WTC11 (cell line): Measurements from ENCODE around the gene CFL1. TPM values are rescaled to one million over a fixed set of nuclear protein-coding genes. Genes with fewer than 3 reads are reported as not detected.

Experiments used
- ATAC-seq: fragments of 200-7000 bp; cut with Tn5 transposase; 2 replicates; pipeline ENCODE4 v1.10.0; 2021; ENCODE audit warnings: mild to moderate bottlenecking, moderate library complexity
- CTCF ChIA-PET: fragments of 300-600 bp; sonication (Branson Sonifier 250); formaldehyde crosslinking; loops from one replicate; lab custom pipeline; 2021; ENCODE audit warnings: antibody characterized with exemption; lab: Charles Lee
- POLR2A ChIA-PET: fragments of 350-600 bp; sonication (Branson Sonifier 250); formaldehyde crosslinking; loops from one replicate; lab custom pipeline; 2021; ENCODE audit warnings: antibody characterized with exemption; lab: Charles Lee
- DNase-seq: peaks from one replicate; pipeline ENCODE4 v3.0.0; 2021; ENCODE audit warnings: low spot score
- H3K27ac Mint-ChIP-seq: 2 replicates; pipeline ENCODE4 v1.8.0; 2021; ENCODE audit warnings: mixed read lengths
- H3K27me3 Mint-ChIP-seq: 2 replicates; pipeline ENCODE4 v1.8.0; 2021; ENCODE audit warnings: low read depth, mild to moderate bottlenecking, moderate library complexity, mixed read lengths
- H3K36me3 Mint-ChIP-seq: 2 replicates; pipeline ENCODE4 v1.8.0; 2021; ENCODE audit warnings: mixed read lengths
- H3K4me1 Mint-ChIP-seq: 2 replicates; pipeline ENCODE4 v1.8.0; 2022; ENCODE audit warnings: mixed read lengths
- H3K4me3 Mint-ChIP-seq: 2 replicates; pipeline ENCODE4 v1.8.0; 2021; ENCODE audit warnings: mild to moderate bottlenecking, moderate library complexity, mixed read lengths
- H3K9me3 Mint-ChIP-seq: 2 replicates; pipeline ENCODE4 v1.8.0; 2021; ENCODE audit warnings: mixed read lengths
- CREM ChIP-seq: sonication (generic); formaldehyde crosslinking; IDR thresholded peaks from 2 replicates; pipeline ENCODE4 v1.8.1; 2022; ENCODE audit warnings: mild to moderate bottlenecking, missing genetic modification reagents, moderate library complexity
- ELF4 ChIP-seq: sonication (generic); formaldehyde crosslinking; IDR thresholded peaks from 2 replicates; pipeline ENCODE4 v1.8.1; 2022; ENCODE audit warnings: low read depth, mild to moderate bottlenecking, moderate library complexity, missing genetic modification reagents
- GABPB1 ChIP-seq: sonication (generic); formaldehyde crosslinking; IDR thresholded peaks from 2 replicates; pipeline ENCODE4 v1.8.1; 2023; ENCODE audit warnings: mild to moderate bottlenecking, missing genetic modification reagents
- PRRX2 ChIP-seq: fragments of 250-450 bp; sonication (Bioruptor Pico); IDR thresholded peaks from 2 replicates; pipeline ENCODE4 v1.8.0; 2021; ENCODE audit warnings: mild to moderate bottlenecking
- SMAD4 ChIP-seq: sonication (generic); formaldehyde crosslinking; IDR thresholded peaks from 2 replicates; pipeline ENCODE4 v1.8.0; 2022; ENCODE audit warnings: mild to moderate bottlenecking, missing genetic modification reagents
- ZNF121 ChIP-seq: sonication (generic); formaldehyde crosslinking; IDR thresholded peaks from 2 replicates; pipeline ENCODE4 v1.8.0; 2023; ENCODE audit warnings: missing genetic modification reagents
- ZNF219 ChIP-seq: sonication (generic); formaldehyde crosslinking; IDR thresholded peaks from 2 replicates; pipeline ENCODE4 v1.8.0; 2023; ENCODE audit warnings: missing genetic modification reagents, mild to moderate bottlenecking, borderline replicate concordance
- ZNF317 ChIP-seq: sonication (generic); formaldehyde crosslinking; IDR thresholded peaks from 2 replicates; pipeline ENCODE4 v1.8.1; 2023; ENCODE audit warnings: low read depth, mild to moderate bottlenecking, moderate library complexity, missing genetic modification reagents, borderline replicate concordance
- ZNF416 ChIP-seq: fragments of 250-450 bp; sonication (Bioruptor Pico); IDR thresholded peaks from 2 replicates; pipeline ENCODE4 v1.9.0; 2021; ENCODE audit warnings: mild to moderate bottlenecking, inconsistent platforms
- total RNA-seq: library from RNA; stranded (reverse); gene quantifications from 3 replicates; pipeline ENCODE4 v1.2.3, GENCODE V29; 2021
- TF ChIP-seq, protein P1 (sequence below): fragments of 250-450 bp; sonication (Bioruptor Pico); IDR thresholded peaks from 2 replicates; pipeline ENCODE4 v1.9.0; 2021; ENCODE audit warnings: moderate library complexity, mild to moderate bottlenecking, inconsistent platforms, borderline replicate concordance
- TF ChIP-seq, protein P2 (sequence below): fragments of 250-450 bp; sonication (Bioruptor Pico); IDR thresholded peaks from 2 replicates; pipeline ENCODE4 v1.9.0; 2021; ENCODE audit warnings: mild to moderate bottlenecking
- TF ChIP-seq, protein P3 (sequence below): fragments of 250-450 bp; sonication (Bioruptor Pico); IDR thresholded peaks from 2 replicates; pipeline ENCODE4 v1.8.0; 2021; ENCODE audit warnings: mild to moderate bottlenecking
- TF ChIP-seq, protein P4 (sequence below): sonication (generic); formaldehyde crosslinking; IDR thresholded peaks from 2 replicates; pipeline ENCODE4 v1.8.1; 2023; ENCODE audit warnings: mild to moderate bottlenecking, missing genetic modification reagents, moderate library complexity
- TF ChIP-seq, protein P5 (sequence below): sonication (generic); formaldehyde crosslinking; IDR thresholded peaks from 2 replicates; pipeline ENCODE4 v1.8.1; 2023; ENCODE audit warnings: mild to moderate bottlenecking, missing genetic modification reagents, borderline replicate concordance
- TF ChIP-seq, protein P6 (sequence below): sonication (generic); formaldehyde crosslinking; IDR thresholded peaks from 2 replicates; pipeline ENCODE4 v1.8.0; 2023; ENCODE audit warnings: mild to moderate bottlenecking, missing genetic modification reagents

CFL1 gene
- total RNA-seq, 1 experiment from 2014 or later = 1,073 TPM

DNA sequence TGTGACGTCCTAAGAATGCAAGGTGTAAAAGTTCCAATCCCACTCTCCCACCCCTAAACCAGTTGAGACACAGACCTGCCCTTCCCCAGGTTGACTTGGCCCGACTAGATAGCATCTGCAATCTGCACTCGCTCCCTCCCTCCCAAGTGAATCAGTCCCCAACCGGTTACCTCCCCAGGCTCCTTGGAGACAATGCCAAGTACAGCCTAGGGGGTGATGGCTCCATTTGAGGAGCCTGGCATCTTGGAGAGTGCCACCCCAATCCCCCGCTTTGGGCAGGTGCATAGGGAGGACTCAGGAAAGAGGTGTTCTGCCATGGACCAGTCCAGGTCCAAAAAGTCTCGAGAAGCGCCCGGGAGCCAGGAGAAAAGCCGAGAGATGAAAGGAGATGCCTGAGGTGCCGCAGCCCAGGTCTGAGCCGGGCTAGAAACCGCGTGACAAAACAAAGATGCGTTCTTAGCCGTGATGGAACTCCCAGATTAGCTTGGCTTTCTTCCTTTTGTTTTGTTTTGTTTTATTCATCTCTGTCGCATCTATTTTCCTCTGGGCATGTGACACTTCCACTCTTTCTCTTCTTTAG lies 42.9 kb downstream of the CFL1 start:
- no peak overlapping the region for H3K4me3 Mint-ChIP-seq
- CTCF ChIA-PET = interaction anchor here (1.8 to 6.2 kb wide), 3 partner anchors 35 to 103 kb away, joined by 6 to 159 read pairs (median 24); partner anchors contain the start of genes AP5B1 and KAT5

DNA sequence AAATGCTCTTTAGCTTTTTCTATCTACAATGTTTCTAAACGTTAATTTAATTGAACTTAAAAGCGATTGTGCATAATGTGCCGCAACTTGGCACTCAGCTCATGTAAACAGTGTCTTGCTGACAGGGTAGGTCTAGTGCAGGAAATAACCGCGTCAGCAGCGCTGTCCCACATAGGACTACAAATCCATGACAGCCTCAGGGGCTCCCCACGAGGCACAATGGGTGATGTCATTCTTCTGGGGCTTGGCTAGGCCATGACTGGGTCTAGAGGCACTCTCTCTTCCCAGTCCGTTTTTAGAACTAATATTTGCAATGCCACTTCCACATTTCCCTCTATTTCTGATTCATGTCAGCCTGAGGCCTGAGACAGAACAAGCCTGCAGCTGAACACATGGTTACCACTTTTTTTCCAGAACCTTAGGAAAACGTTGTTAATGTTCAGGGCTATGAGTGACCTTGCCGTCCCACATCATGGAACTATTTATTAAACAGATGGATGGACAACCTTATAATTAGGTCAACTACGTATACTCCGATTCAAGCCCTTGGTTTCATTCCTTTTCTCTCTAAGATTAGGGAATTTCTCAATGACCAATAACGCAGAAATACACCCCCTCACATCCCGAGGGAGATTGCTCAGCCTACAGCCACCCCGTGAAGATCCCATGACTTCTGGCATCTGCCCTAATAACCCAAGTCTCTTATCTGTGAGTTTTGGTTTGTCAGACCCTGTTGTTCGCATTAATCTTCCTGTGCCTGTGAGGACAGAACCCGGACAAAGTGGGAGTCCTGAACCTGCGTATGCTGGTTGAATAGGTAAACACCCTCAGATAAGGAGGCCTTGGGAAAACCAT lies 43.6 kb downstream of the CFL1 start:
- TF ChIP-seq ZNF416 (CRISPR knock-in tag) = no peak
- TF ChIP-seq PRRX2 (CRISPR knock-in tag) = no peak
- TF ChIP-seq SMAD4 (CRISPR knock-in tag) = no peak
- no peak for TF ChIP-seq ZNF121 (CRISPR knock-in tag)
- TF ChIP-seq GABPB1 = no peak
- no peak for TF ChIP-seq CREM (CRISPR knock-in tag)
- TF ChIP-seq ZNF219 (CRISPR knock-in tag) = no peak
- TF ChIP-seq, protein P1, sequence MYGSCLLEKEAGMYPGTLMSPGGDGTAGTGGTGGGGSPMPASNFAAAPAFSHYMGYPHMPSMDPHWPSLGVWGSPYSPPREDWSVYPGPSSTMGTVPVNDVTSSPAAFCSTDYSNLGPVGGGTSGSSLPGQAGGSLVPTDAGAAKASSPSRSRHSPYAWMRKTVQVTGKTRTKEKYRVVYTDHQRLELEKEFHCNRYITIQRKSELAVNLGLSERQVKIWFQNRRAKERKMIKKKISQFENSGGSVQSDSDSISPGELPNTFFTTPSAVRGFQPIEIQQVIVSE (CRISPR knock-in tag) = no peak
- TF ChIP-seq, protein P2, sequence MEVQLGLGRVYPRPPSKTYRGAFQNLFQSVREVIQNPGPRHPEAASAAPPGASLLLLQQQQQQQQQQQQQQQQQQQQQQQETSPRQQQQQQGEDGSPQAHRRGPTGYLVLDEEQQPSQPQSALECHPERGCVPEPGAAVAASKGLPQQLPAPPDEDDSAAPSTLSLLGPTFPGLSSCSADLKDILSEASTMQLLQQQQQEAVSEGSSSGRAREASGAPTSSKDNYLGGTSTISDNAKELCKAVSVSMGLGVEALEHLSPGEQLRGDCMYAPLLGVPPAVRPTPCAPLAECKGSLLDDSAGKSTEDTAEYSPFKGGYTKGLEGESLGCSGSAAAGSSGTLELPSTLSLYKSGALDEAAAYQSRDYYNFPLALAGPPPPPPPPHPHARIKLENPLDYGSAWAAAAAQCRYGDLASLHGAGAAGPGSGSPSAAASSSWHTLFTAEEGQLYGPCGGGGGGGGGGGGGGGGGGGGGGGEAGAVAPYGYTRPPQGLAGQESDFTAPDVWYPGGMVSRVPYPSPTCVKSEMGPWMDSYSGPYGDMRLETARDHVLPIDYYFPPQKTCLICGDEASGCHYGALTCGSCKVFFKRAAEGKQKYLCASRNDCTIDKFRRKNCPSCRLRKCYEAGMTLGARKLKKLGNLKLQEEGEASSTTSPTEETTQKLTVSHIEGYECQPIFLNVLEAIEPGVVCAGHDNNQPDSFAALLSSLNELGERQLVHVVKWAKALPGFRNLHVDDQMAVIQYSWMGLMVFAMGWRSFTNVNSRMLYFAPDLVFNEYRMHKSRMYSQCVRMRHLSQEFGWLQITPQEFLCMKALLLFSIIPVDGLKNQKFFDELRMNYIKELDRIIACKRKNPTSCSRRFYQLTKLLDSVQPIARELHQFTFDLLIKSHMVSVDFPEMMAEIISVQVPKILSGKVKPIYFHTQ (CRISPR knock-in tag) = no peak
- TF ChIP-seq, protein P3, sequence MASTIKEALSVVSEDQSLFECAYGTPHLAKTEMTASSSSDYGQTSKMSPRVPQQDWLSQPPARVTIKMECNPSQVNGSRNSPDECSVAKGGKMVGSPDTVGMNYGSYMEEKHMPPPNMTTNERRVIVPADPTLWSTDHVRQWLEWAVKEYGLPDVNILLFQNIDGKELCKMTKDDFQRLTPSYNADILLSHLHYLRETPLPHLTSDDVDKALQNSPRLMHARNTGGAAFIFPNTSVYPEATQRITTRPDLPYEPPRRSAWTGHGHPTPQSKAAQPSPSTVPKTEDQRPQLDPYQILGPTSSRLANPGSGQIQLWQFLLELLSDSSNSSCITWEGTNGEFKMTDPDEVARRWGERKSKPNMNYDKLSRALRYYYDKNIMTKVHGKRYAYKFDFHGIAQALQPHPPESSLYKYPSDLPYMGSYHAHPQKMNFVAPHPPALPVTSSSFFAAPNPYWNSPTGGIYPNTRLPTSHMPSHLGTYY (CRISPR knock-in tag) = no peak
- TF ChIP-seq ZNF317 (CRISPR knock-in tag) = no peak
- TF ChIP-seq, protein P4, sequence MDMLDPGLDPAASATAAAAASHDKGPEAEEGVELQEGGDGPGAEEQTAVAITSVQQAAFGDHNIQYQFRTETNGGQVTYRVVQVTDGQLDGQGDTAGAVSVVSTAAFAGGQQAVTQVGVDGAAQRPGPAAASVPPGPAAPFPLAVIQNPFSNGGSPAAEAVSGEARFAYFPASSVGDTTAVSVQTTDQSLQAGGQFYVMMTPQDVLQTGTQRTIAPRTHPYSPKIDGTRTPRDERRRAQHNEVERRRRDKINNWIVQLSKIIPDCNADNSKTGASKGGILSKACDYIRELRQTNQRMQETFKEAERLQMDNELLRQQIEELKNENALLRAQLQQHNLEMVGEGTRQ (CRISPR knock-in tag) = no peak
- TF ChIP-seq, protein P5, sequence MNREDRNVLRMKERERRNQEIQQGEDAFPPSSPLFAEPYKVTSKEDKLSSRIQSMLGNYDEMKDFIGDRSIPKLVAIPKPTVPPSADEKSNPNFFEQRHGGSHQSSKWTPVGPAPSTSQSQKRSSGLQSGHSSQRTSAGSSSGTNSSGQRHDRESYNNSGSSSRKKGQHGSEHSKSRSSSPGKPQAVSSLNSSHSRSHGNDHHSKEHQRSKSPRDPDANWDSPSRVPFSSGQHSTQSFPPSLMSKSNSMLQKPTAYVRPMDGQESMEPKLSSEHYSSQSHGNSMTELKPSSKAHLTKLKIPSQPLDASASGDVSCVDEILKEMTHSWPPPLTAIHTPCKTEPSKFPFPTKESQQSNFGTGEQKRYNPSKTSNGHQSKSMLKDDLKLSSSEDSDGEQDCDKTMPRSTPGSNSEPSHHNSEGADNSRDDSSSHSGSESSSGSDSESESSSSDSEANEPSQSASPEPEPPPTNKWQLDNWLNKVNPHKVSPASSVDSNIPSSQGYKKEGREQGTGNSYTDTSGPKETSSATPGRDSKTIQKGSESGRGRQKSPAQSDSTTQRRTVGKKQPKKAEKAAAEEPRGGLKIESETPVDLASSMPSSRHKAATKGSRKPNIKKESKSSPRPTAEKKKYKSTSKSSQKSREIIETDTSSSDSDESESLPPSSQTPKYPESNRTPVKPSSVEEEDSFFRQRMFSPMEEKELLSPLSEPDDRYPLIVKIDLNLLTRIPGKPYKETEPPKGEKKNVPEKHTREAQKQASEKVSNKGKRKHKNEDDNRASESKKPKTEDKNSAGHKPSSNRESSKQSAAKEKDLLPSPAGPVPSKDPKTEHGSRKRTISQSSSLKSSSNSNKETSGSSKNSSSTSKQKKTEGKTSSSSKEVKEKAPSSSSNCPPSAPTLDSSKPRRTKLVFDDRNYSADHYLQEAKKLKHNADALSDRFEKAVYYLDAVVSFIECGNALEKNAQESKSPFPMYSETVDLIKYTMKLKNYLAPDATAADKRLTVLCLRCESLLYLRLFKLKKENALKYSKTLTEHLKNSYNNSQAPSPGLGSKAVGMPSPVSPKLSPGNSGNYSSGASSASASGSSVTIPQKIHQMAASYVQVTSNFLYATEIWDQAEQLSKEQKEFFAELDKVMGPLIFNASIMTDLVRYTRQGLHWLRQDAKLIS = no peak
- TF ChIP-seq ELF4 (CRISPR knock-in tag) = no peak
- DNase-seq (no peak), ATAC-seq (no peak)
- Mint-ChIP-seq H3K4me3 (no peak overlapping the region), H3K4me1 (no peaks in the 10 kb centered on the region), H3K27ac (no peak overlapping the region; the same call in 1 of the 2 replicates), H3K9me3 (0 out of 2 replicates have a peak, but pooled peaks cover 3% of the 10 kb centered on the region), H3K36me3 (no peaks in the 10 kb centered on the region), H3K27me3 (peaks cover 15% of the 10 kb centered on the region)
- ChIA-PET CTCF (interaction anchor here (1.8 to 6.2 kb wide), 3 partner anchors 34 to 70 kb away, joined by 6 to 159 read pairs (median 51); partner anchors contain the start of gene AP5B1), POLR2A (no interaction called here)

More for the DNA sequence above, 42.9 kb downstream of the CFL1 start:
- no peak for ATAC-seq
- no peaks in the 10 kb centered on the region for H3K36me3 Mint-ChIP-seq
- POLR2A ChIA-PET = no interaction called here
- H3K27ac Mint-ChIP-seq = no peak overlapping the region
- TF ChIP-seq ZNF121 (CRISPR knock-in tag) = no peak
- TF ChIP-seq, protein P6, sequence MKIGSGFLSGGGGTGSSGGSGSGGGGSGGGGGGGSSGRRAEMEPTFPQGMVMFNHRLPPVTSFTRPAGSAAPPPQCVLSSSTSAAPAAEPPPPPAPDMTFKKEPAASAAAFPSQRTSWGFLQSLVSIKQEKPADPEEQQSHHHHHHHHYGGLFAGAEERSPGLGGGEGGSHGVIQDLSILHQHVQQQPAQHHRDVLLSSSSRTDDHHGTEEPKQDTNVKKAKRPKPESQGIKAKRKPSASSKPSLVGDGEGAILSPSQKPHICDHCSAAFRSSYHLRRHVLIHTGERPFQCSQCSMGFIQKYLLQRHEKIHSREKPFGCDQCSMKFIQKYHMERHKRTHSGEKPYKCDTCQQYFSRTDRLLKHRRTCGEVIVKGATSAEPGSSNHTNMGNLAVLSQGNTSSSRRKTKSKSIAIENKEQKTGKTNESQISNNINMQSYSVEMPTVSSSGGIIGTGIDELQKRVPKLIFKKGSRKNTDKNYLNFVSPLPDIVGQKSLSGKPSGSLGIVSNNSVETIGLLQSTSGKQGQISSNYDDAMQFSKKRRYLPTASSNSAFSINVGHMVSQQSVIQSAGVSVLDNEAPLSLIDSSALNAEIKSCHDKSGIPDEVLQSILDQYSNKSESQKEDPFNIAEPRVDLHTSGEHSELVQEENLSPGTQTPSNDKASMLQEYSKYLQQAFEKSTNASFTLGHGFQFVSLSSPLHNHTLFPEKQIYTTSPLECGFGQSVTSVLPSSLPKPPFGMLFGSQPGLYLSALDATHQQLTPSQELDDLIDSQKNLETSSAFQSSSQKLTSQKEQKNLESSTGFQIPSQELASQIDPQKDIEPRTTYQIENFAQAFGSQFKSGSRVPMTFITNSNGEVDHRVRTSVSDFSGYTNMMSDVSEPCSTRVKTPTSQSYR = no peak
- no peaks in the 10 kb centered on the region for H3K4me1 Mint-ChIP-seq
- peaks cover 15% of the 10 kb centered on the region for H3K27me3 Mint-ChIP-seq
- DNase-seq = no peak
- 0 out of 2 replicates have a peak, but pooled peaks cover 3% of the 10 kb centered on the region for H3K9me3 Mint-ChIP-seq
